Peyer's patch (tissue), 4 donors: ENCODE results near the gene PLXNA4.

ENCODE experiments used
- CTCF ChIP-seq, 6 experiments: fragments of 450-650 bp in 4 of 6; fragments of 200-600 bp in 2 of 6; sonication (generic) in 1 of 6; IDR thresholded peaks; one replicate each; pipeline ENCODE4 v1.5.1; 2017 to 2019; ENCODE audit warnings: antibody characterized with exemption in 6 of 6, mild to moderate bottlenecking in 3 of 6, moderate library complexity in 1 of 6
- POLR2A ChIP-seq, 2 donors: fragments of 450-650 bp; IDR thresholded peaks; one replicate each; pipeline ENCODE4 v1.5.1; 2017; ENCODE audit warnings: antibody characterized with exemption in 2 of 2, mild to moderate bottlenecking in 2 of 2, moderate library complexity in 2 of 2

- no peak for TF ChIP-seq CTCF (IDR thresholded peaks at IDR 0.05)
- TF ChIP-seq POLR2A (IDR thresholded peaks at IDR 0.05) = no peak
Observed at GRCh38 chr7:132423594-132424200, 152.6 kb downstream of the PLXNA4 start.
